Prostate gland (tissue), 2 donors: ENCODE measurements around the gene RBBP8NL. TPM values are rescaled to one million over a fixed set of nuclear protein-coding genes. Genes with fewer than 3 reads are reported as not detected.

Source experiments
- DNase-seq: peaks from one replicate; pipeline ENCODE4 v3.0.0-alpha.2; 2019; ENCODE audit warnings: low spot score
- H3K27ac ChIP-seq, 2 donors: fragments of 200-600 bp; sonication (generic); 2 replicates each; pipeline ENCODE4 v1.5.1; 2017 to 2019
- H3K27me3 ChIP-seq: fragments of 200-600 bp; sonication (generic); replicated peaks from 2 replicates; pipeline ENCODE4 v1.5.1; 2019; ENCODE audit not compliant: insufficient read depth
- H3K36me3 ChIP-seq, 2 donors: fragments of 200-600 bp; sonication (generic); 1 replicate in 1 of 2; 2 replicates in 1 of 2; pipeline versions ENCODE4 v1.5.1 to v1.8.1; 2017 to 2019
- H3K4me1 ChIP-seq: fragments of 200-600 bp; sonication (generic); replicated peaks from 2 replicates; pipeline ENCODE4 v1.5.1; 2019
- H3K4me3 ChIP-seq, 2 donors: fragments of 200-600 bp; sonication (generic); 2 replicates each; pipeline ENCODE4 v1.5.1; 2017 to 2019
- H3K9me3 ChIP-seq: fragments of 200-600 bp; sonication (generic); 2 replicates; pipeline ENCODE4 v1.5.1; 2017
- POLR2A ChIP-seq: fragments of 450-650 bp; IDR thresholded peaks from one replicate; pipeline ENCODE4 v1.6.1; 2016; ENCODE audit warnings: antibody characterized with exemption, mild to moderate bottlenecking
- POLR2AphosphoS5 ChIP-seq: sonication (generic); formaldehyde crosslinking; IDR thresholded peaks from one replicate; pipeline ENCODE4 v1.6.1; 2017; ENCODE audit warnings: antibody characterized with exemption
- WGBS: methylation state at CpG from one replicate; pipeline ENCODE4 v1.1.5; 2018; 5-methylcytosine and 5-hydroxymethylcytosine counted together
- intact Hi-C: fragments of 100-400 bp; cut with DNase I; formaldehyde crosslinking; loops from one replicate; pipeline ENCODE4 v1.14.2; 2022
- total RNA-seq, 2 donors: library from RNA; depleted of rRNA; stranded (reverse); fragments of >200 nt; gene quantifications; one replicate each; pipeline ENCODE4 v1.1.0, GENCODE V29; 2016
- TF ChIP-seq, protein P1 (sequence below), 4 experiments: fragments of 200-600 bp in 2 of 4; fragments of 450-650 bp in 2 of 4; sonication (generic) in 2 of 4; IDR thresholded peaks; 1 replicate in 3 of 4; 2 replicates in 1 of 4; pipeline ENCODE4 v1.5.1; 2016 to 2019; ENCODE audit warnings: antibody characterized with exemption in 4 of 4, mild to moderate bottlenecking in 2 of 4, moderate library complexity in 2 of 4

RBBP8NL gene
- total RNA-seq, 2 donors from 2014 or later: 4.9 to 10.9 TPM

GRCh38 chr20:62368976-62369814 lies 58.1 kb downstream of the RBBP8NL start:
- Histone ChIP-seq H3K36me3 (no peaks in the 10 kb centered on the region), H3K4me3 (no peak overlapping the region), H3K27ac (peak overlapping the region; percentile 91 to 92), H3K4me1 (peaks cover 31% of the 10 kb centered on the region), H3K27me3 (no peaks in the 10 kb centered on the region), H3K9me3 (no peaks in the 10 kb centered on the region)
- DNase-seq: no peak
- intact Hi-C loops: no loop called here
- WGBS: 21% methylated on average over 19 of the region's 28 CpGs
- peak; percentile 11 for TF ChIP-seq POLR2A
- no peak for TF ChIP-seq POLR2AphosphoS5
- TF ChIP-seq, protein P1, sequence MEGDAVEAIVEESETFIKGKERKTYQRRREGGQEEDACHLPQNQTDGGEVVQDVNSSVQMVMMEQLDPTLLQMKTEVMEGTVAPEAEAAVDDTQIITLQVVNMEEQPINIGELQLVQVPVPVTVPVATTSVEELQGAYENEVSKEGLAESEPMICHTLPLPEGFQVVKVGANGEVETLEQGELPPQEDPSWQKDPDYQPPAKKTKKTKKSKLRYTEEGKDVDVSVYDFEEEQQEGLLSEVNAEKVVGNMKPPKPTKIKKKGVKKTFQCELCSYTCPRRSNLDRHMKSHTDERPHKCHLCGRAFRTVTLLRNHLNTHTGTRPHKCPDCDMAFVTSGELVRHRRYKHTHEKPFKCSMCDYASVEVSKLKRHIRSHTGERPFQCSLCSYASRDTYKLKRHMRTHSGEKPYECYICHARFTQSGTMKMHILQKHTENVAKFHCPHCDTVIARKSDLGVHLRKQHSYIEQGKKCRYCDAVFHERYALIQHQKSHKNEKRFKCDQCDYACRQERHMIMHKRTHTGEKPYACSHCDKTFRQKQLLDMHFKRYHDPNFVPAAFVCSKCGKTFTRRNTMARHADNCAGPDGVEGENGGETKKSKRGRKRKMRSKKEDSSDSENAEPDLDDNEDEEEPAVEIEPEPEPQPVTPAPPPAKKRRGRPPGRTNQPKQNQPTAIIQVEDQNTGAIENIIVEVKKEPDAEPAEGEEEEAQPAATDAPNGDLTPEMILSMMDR (IDR thresholded peaks at IDR 0.05): peak in 1 of 4 experiments; percentile 18

DNA sequence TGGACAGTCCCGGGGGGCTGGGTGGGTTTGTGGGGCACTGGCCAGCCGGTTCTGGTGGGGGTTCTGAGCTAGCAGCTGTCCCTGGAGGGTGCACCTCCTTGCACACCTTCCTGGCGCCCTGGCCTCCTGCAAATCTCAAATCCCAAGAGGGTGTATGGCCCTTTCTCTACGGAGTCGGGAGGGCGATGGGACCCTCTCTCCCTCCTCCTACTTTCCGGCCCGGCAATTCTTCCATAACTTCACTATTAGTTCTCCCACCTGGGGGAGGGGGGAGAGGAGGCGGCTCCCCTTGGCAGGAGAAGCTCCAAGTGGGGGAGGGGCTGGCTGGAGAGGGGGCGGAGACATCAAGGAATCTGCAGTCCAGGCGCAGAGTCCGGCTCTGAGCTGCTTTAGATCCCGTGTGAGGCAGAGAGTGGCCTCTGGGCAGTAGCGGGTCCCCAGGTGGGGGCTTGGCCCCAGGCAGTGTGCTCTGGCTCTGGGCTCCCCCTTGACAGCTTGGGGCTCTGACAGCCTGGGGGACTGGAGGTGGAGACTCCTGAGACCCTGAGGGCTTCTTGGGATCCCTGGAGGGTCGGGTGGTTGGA lies 58.9 kb downstream of the RBBP8NL start:
- Histone ChIP-seq H3K4me3 (no peak overlapping the region), H3K36me3 (no peaks in the 10 kb centered on the region), H3K9me3 (no peaks in the 10 kb centered on the region), H3K4me1 (peaks cover 38% of the 10 kb centered on the region), H3K27me3 (no peaks in the 10 kb centered on the region), H3K27ac (peak overlapping the region; percentile 91 to 92)
- no peak for DNase-seq
- 8% methylated on average over 15 of the region's 15 CpGs for WGBS
- TF ChIP-seq POLR2AphosphoS5 (no peak), POLR2A (no peak)
- TF ChIP-seq, protein P1 (IDR thresholded peaks at IDR 0.05): no peak
- intact Hi-C loops: no loop called here

- Histone ChIP-seq H3K36me3 (no peaks in the 10 kb centered on the region), H3K4me1 (peaks cover 41% of the 10 kb centered on the region), H3K9me3 (no peaks in the 10 kb centered on the region), H3K27ac (peak overlapping the region; percentile 91 to 92), H3K4me3 (peak overlapping the region; percentile 88 to 89), H3K27me3 (no peaks in the 10 kb centered on the region)
- 13% methylated on average over 37 of the region's 37 CpGs for WGBS
- intact Hi-C loops: no loop called here
- TF ChIP-seq POLR2A (no peak), POLR2AphosphoS5 (no peak)
- TF ChIP-seq, protein P1 (IDR thresholded peaks at IDR 0.05): no peak
- no peak for DNase-seq
These were observed 59.5 kb downstream of the RBBP8NL start for GRCh38 chr20:62367633-62368391.

- intact Hi-C loops: no loop called here
- Histone ChIP-seq H3K27ac (peak within 1 kb of the TSS; percentile 91 to 92), H3K4me1 (peaks cover 41% of the 10 kb centered on the region), H3K36me3 (no peaks in the 10 kb centered on the region), H3K4me3 (peak within 1 kb of the TSS; percentile 88 to 89), H3K27me3 (no peaks in the 10 kb centered on the region), H3K9me3 (no peaks in the 10 kb centered on the region)
- no peak for DNase-seq
- WGBS: 0% methylated on average over 12 of the region's 70 CpGs
- TF ChIP-seq, protein P1 (IDR thresholded peaks at IDR 0.05): no peak
- peak; percentile 69 for TF ChIP-seq POLR2A
- TF ChIP-seq POLR2AphosphoS5: no peak
These were observed 60.2 kb downstream of the RBBP8NL start, which contains the start of gene LAMA5 for GRCh38 chr20:62367136-62367632. Gene LAMA5 (minus strand): TSS chr20:62367312. CDS start chr20:62367245, 67 bp downstream.
